Activated CD8-positive, alpha-beta memory T cell treated with anti-CD3 and anti-CD28 coated beads for 48 hours (primary cell): ENCODE data around the gene VSIG8.

Source experiments
- DNase-seq, 3 experiments: peaks; one replicate each; pipeline ENCODE4 v3.0.0-alpha.2; 2020; ENCODE audit warnings: low read depth in 2 of 3, low spot score in 2 of 3

Gene VSIG8

DNA sequence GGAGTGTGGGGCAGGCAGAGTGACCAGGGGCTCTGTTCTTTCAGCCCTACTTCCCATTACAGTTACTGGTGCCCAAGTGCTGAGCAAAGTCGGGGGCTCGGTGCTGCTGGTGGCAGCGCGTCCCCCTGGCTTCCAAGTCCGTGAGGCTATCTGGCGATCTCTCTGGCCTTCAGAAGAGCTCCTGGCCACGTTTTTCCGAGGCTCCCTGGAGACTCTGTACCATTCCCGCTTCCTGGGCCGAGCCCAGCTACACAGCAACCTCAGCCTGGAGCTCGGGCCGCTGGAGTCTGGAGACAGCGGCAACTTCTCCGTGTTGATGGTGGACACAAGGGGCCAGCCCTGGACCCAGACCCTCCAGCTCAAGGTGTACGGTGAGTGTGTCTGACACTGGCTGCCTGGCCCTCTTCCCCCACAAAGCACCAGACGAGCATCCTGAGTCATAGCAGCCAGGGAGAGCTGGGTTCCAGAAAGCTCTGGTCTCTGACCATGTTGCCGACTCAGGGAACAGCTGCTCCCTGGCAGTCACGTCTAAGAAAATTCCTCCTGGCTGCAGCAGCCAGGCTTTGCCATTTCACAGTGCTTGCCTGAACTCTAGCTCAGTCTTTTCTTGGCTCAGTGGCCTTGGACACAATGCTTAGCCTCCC, 32.5 kb downstream of the VSIG8 start:
- DNase-seq, result no peak

DNA sequence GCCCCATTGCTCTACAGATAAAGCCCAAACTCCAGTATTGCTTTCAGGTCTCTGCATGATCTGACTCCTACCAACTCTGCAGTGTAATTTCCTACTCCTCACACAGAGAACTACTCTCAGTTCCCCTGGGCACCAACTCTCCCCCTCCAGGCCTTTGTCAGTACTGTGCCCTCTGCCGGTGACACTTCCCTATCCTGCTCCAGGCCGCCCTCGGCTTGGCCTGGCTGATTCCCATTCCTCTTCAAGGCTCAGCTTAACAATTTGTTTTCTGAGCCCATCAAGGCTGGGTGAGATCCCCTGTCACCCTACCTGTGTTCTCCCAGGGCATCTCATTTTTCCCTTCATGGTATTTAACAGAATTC, 33.2 kb downstream of the VSIG8 start:
- no peak for DNase-seq

DNA sequence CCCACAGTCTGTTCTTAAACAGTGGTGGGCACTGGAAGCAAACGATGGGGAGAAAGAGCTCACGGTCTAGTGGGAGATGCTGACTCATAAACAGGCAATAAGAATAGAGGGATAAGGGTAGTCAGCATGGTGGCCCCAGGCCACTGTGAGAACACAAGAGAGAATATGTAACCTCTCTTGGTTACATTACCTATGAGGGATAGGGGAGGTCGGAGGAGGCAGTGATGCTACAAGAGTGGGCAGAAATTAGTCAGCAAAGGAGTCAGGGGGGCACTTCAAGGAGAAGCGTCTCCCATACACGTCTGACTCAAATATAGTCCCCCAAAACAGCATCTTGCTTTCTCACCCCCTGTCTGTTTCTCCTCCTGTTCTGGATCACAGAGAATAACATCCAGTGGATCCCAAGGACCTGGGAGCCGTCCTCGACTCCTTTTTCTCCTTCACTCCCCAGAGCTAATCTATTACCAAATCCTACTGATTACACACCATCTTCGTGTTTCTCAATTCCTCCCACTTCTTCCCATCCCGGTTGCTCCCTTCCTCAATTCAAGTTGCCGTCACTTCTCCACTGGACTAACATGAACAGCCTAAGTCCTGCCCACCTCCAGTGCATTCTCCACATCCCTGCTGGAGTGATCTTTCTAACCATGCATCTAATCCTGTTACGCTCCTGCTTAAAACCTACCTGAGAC, 33.7 kb downstream of the VSIG8 start:
- DNase-seq, result no peak

DNA sequence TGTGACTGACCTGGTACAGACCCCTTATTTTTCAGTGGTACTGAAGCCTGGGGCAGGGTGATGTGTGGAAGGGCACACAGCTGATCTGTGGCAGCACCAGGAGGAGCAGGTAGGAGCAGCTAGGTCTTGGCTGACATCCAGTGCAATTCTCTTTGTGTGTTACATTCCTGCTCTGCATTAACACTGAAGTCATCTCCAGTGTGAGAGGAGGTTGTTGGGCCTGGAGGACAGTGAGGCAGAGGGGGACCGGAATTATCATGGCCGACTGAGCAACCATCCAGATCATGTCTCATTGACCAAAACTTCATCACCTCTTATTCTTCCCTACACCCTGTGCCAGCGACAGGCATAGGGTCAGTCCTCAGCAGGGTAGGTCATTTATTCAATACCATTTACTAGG, 34.3 kb downstream of the VSIG8 start:
- no peak for DNase-seq

DNA sequence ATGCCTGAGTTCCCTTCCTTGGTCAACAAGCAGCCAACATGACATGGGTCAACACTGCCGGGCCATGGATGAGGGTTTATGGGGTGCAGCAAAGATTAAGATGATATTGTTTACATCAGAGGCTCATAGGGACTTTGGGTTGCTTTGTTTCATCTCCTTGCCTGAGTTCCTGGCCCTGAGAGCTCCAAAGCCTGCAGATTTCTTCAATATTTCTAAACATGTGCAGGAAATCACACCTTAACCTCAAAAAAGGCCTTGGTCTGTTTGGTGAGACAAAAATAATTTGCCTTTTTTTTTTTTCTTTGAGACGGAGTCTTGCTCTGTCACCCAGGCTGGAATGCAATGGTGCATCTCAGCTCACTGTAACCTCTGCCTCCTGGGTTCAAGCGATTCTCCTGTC, 34.9 kb downstream of the VSIG8 start:
- no peak for DNase-seq

DNA sequence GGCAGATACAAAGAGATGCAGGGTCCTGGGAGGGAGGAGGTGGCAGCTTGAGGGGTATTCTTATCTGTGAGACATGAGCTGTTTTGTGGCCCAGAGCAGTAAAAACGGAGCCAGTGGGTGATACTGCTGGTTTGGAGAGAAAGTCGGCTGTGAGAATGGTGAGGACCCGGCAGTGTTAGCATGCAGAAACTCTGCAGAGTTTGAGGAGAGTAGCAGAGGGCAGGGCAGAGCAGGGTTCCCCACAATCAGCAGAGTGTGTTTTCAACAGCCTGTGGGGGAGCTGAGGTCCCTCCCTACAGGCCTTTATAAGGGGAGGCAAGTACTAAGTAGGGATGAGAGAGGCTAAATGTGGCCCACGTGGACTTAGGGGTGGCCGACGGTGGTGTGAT, 35.4 kb downstream of the VSIG8 start:
- no peak for DNase-seq

DNA sequence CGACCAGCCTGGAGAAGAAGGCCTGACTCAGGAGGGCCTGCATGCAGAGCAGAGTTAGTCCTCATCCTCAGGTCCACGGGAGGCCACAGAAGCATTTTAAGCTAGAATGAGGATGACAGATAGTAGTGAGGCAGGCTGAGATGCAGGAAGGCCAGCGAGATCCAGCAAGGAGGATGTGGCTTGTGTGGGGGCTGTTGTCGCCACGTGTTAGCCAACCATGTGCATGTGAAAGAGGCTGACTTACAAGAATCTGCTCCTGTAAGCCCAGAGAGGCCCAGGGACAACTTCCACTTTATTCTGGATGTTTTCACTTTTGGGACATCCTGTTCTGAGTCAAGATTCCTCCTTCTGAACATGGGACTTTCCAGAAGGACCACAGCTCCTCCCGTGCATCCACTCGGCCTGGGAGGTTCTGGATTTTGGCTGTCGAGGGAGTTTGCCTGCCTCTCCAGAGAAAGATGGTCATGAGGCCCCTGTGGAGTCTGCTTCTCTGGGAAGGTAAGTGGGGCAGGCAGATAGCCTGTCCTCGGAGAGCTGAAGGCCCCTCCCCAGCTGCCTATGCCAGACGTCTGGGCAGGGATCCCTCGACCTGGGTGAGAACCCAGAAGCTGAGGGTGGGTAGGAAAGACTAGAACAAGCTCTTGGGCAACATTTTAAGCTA, 35.9 kb downstream of the VSIG8 start, which contains the start of gene SLAMF8:
SLAMF8 (plus strand) TSS at position 433 of the 661 bp plus-strand sequence; CDS start at position 459, 26 bp downstream.
- peak; percentile 20 to 32 (median 25) for DNase-seq

DNA sequence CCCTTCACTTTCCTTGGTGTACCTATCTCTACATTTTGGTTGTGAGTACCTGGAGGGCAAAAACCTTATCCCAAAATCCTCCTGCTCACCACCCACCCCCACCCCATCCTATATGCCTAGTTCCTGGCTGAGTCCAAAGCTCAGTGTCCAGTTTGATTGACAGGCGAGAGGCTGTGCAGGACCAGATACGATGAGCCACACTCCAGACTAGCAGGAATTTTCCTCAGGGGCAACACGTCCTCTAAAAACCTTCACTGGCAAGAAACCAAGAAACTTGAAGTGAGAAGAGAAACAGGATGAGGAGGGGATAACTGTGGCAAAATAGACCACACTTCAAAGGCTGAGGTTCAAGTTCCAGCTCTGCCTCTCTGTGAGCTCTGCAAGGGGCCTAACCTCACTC, 36.9 kb downstream of the VSIG8 start:
- DNase-seq, result no peak

DNA sequence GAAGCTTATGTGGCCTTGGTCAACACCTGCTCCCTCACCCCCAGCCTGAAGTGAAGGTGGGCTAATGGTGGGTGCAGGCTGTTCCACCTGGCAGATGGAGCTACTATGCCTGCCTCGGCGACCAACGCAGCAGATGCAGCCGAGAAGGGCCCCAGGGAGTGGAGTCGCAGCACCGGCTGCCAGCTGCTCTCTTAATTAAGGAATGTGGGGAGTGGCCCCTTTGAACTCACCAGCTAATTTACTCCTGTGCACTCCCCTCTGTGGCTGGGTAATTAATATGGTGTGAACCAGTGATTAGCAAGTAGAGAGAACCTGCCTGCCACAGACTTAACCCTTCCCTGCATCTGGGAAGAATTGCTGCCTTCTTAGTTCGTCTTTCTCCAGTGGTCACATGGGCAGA, 39.1 kb downstream of the VSIG8 start:
- no peak for DNase-seq

DNA sequence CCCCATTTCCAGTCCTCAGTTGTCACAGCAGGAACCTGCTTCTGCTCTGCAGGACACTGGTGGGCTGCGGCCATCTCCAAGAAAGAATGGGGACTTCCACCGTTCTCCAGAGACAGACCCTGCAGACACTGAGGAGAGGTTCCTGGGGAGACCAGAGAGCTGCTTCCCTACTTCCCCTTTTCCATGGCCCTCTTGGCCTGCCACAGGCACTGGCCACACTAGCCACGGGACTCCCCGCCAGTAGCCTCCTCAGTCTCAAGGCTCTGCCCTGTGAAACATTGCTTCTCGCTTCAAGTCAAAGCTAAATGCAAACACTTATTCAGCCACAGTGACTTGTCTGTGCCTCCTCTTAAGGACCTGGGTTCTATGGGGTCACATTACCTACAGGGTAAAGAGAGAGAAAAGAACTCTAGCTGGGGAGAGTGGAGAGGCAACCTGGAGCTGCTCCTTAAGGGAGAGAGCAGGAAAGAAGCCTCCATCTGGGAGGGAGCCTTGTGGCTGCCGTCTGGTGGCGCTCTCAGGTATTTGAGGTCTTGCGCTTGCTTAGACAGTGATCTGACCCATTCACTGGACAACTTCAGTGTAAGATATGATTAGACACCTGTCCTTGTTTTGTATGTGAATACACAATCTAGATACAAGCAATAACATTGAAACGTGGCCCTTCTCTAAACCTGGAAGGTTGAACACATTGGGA, 41.1 kb downstream of the VSIG8 start:
- DNase-seq, result no peak

DNA sequence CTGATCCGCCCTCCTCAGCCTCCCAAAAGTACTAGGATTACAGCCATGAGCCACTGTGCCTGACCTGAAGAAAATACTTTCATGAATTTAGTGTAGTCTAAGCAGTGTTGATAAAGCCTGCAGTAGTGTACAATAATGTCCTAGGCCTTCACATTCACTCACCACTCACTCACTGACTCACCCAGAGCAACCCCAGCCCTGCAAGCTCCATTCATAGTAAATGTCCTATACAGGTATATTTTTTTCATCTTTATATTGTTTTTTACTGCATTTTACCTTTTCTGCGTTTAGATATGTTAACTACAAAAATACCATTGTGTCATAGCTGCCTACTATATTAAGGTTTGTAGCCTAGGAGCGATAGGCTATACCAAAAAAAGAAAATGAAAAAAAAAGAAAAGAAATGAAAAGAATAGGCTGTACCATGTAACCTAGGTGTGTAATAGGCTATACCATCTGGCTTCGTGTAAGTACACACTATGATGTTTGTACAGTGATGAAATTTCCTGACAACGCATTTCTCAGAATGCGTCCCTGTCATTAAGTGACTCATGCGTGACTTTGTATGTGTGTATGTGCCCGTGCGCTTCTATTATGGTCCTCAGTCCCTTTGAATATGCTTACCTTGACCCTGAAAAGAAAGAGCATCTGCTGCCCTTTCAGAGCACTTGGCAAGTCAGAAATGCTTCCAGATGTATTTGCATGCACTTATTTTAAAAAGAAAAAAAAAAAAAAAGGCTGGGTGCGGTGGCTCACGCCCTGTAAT, 45.0 kb downstream of the VSIG8 start:
- no peak for DNase-seq

DNA sequence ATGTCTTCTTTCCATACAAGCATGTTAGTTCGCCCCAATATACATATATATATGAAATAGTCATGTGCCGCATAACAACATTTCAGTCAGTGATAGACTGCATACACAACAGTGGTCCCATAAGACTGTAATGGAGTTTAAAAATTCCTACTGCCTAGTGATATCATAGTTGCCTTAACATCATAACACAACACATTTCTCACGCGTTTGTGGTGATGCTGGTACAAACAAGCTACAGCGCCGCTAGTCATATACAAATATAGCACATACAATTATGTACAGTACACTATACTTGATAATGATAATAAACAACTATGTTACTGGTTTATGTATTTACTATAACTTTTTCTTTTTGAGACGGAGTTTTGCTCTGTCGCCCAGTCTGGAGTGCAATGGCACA, 46.5 kb downstream of the VSIG8 start:
- DNase-seq, result no peak

DNA sequence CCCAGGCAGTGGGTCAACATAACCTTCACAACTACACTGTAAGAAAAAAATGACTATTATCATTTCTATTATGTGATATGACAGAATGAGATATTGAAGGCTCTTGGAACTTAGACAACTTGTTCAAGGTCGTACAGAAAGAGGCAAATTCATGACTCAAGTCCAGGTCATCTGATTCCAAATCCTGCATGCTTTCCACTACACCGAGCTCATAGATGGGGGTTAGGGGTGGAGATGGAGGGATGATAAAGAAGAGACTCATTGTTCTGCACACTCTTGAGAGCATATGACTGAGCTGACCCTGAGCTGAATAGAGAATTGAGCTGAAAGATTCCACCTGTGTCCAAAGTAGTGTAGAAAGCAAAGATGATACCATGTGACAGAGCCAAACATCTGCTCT, 57.5 kb downstream of the VSIG8 start:
- DNase-seq, result no peak
